Right lobe of liver (tissue), 4 donors: Measurements from ENCODE around the gene HSPA1L.

Source experiments
- CTCF ChIP-seq, 4 donors: fragments of 200-600 bp in 3 of 4; fragments of 450-650 bp in 1 of 4; IDR thresholded peaks; one replicate each; pipeline versions ENCODE4 v1.5.1 to v1.8.0; 2016 to 2022; ENCODE audit warnings: antibody characterized with exemption in 4 of 4, mild to moderate bottlenecking in 2 of 4
- POLR2A ChIP-seq: fragments of 450-650 bp; IDR thresholded peaks from one replicate; pipeline ENCODE4 v1.6.1; 2017; ENCODE audit warnings: antibody characterized with exemption, mild to moderate bottlenecking
- donor health status: DM: no; HTN: no; CAD: no.
- donor health status: DM: no; HTN: no; CAD: no.
- donor health status: DM: no; HTN: yes; CAD: no.

GRCh38 chr6:31762356-31762755 lies 52.7 kb downstream of the HSPA1L start, which contains the start of gene SAPCD1:
- TF ChIP-seq CTCF (IDR thresholded peaks at IDR 0.05) = no peak
- no peak for TF ChIP-seq POLR2A
